ENCODE results near the gene HOXA2.

DNA sequence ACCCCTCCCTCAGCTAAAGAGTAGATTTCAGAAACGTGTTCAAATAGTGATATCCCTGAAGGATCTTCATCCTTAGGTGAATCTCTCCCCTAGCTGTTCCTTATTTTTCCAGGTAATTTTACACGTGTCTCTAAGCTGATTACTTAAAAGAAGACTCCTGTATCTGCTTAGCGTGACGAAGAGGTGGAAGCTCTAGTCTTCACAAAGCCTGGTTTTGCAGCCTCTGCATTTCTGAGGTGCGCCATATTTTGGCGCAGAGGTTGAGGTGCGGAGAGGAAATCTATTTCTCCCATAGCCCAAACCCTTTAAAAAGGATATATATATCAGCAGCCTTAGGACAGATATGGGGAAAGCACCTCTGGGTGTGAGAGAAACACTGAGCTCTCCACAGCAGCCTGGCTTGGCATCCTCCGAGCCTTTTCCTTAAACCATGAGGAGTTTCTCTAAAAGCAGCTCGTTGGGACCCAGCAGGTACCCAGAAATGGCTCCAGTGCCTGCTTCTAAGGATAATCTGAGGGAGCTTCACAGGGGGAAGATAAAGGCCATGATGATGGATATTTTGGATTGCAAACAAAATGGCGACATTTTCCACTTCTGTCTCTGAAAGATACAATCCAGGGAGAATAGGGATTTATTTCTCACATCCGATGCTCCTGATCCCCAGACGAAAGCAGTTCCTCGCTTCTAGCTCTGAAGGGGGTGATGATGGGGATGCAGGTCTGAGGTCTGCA lies 3.0 kb upstream of the HOXA2 start:
- TF ChIP-seq, protein P1, sequence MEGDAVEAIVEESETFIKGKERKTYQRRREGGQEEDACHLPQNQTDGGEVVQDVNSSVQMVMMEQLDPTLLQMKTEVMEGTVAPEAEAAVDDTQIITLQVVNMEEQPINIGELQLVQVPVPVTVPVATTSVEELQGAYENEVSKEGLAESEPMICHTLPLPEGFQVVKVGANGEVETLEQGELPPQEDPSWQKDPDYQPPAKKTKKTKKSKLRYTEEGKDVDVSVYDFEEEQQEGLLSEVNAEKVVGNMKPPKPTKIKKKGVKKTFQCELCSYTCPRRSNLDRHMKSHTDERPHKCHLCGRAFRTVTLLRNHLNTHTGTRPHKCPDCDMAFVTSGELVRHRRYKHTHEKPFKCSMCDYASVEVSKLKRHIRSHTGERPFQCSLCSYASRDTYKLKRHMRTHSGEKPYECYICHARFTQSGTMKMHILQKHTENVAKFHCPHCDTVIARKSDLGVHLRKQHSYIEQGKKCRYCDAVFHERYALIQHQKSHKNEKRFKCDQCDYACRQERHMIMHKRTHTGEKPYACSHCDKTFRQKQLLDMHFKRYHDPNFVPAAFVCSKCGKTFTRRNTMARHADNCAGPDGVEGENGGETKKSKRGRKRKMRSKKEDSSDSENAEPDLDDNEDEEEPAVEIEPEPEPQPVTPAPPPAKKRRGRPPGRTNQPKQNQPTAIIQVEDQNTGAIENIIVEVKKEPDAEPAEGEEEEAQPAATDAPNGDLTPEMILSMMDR (IDR thresholded peaks at IDR 0.05), result no peak
- no peak for TF ChIP-seq POLR2A (IDR thresholded peaks at IDR 0.05)

Data from Peyer's patch (tissue), 4 donors.